D721Med (cell line): ENCODE data around the gene LSAMP.

Source experiments
- DNase-seq: peaks from one replicate; pipeline ENCODE4 v3.0.0; 2011; ENCODE audit warnings: low spot score; ENCODE audit not compliant: insufficient read length
- FAIRE-seq: peaks from 2 replicates; lab custom pipeline; 2011; peaks lifted over from hg19 to GRCh38; lab: Jason Lieb, UNC
- TF ChIP-seq, protein P1 (sequence below): IDR thresholded peaks from 2 replicates; pipeline ENCODE4 v1.5.1; 2012; ENCODE audit warnings: mild to moderate bottlenecking, control low read depth; ENCODE audit not compliant: insufficient read depth; ENCODE audit errors: missing control alignments

LSAMP gene

GRCh38 chr3:116301422-116301821 is 143.9 kb downstream of the LSAMP start:
- TF ChIP-seq, protein P1, sequence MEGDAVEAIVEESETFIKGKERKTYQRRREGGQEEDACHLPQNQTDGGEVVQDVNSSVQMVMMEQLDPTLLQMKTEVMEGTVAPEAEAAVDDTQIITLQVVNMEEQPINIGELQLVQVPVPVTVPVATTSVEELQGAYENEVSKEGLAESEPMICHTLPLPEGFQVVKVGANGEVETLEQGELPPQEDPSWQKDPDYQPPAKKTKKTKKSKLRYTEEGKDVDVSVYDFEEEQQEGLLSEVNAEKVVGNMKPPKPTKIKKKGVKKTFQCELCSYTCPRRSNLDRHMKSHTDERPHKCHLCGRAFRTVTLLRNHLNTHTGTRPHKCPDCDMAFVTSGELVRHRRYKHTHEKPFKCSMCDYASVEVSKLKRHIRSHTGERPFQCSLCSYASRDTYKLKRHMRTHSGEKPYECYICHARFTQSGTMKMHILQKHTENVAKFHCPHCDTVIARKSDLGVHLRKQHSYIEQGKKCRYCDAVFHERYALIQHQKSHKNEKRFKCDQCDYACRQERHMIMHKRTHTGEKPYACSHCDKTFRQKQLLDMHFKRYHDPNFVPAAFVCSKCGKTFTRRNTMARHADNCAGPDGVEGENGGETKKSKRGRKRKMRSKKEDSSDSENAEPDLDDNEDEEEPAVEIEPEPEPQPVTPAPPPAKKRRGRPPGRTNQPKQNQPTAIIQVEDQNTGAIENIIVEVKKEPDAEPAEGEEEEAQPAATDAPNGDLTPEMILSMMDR: no peak
- DNase-seq (no peak), FAIRE-seq (no peak)

- no peak for DNase-seq
- no peak for FAIRE-seq
- TF ChIP-seq, protein P1: no peak
Observed at GRCh38 chr3:116300226-116300625, 145.1 kb downstream of the LSAMP start.

DNA sequence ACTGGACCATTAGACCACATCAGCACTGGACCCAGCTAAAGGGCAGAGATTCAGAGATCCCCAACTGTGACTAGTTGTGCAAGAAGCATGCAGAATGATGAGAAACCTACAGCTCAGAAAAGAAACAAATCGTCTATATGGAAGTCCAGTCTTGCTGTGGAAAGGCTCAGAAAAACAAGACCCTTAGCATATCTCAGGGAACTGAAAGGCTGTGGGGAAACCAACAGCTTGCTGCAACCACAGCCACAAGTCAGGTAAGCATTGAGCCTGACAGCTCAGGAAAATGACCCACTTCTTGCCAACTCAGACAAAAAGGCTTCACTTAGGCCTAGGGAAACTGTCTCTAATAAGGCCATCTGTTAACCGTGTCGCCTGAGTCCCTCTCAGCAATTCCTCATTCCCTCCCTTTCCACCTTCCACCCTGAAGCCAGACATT is 145.6 kb downstream of the LSAMP start:
- FAIRE-seq: no peak
- no peak for DNase-seq

DNA sequence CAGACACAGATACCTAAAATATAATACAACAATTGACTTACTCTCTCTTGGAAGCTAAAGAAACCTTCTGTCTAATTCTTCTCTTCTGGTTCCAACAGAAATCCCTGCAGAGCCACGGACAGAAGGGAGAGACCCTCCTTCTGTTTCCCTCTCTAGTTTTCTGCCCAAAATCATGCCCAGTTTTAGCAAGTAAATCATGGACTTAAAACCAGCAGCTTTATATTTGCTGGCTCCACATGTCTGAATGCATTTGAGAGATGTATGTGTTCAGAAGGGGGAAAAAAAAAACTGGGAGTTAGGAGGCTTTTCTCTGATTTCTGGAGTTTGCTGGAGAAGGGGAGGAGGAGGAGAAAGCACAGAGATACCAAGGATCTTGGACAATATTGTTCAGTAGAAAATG is 147.1 kb downstream of the LSAMP start:
- FAIRE-seq (no peak), DNase-seq (no peak)
- TF ChIP-seq, protein P1: no peak

More for the DNA sequence above, 145.6 kb downstream of the LSAMP start:
- TF ChIP-seq, protein P1: no peak

DNA sequence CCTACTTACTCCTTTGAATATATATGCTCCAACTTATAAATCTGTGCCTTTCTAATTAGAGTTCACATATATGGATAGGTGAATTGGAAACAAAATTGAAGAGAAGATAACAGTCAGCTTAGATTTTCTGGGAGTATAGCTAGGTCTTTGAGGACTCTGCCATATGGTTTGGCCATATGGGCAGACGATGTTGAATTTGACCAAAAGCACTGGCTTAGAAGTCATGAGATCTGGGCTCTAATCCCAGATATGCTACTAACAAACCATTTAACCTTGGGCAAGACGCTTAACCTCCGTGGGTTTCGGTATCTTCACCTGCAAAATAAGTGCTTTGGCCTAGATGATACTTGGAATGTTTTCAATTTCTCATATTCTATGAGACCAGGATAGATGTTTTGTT is 154.1 kb downstream of the LSAMP start:
- FAIRE-seq (peak; percentile 41), DNase-seq (no peak)
- TF ChIP-seq, protein P1: no peak

GRCh38 chr3:116288485-116288884 is 156.8 kb downstream of the LSAMP start:
- FAIRE-seq (no peak), DNase-seq (no peak)
- TF ChIP-seq, protein P1: no peak

DNA sequence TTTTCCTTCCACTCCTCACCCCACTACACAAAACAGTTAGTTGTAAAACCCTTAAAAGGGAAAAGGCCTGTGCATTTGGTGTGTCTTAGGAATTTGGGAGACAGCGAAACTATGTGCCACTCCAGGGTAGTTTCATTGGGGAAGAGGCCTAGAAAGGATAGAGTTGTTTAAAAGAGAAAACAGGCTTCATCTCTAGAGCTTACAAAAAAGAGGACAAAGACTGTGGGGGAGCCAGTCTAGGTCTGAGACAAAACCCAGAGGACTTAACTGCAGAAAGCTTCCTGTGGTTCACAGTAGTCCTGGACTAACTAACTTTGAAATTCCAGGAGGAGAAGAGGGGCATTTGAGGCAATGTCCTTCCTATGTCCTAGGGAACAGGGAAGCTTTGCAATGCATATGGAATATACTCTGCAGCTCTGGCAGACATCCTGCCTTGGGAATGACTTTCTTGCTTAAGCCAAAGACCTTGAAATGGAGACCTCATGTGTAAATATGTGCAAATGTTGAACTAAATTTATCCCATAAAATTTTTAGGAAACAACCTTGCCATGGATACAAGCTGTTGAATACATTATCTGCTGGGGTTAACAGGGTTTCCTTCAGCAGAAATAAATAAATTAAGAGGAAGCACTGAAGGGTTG is 159.4 kb downstream of the LSAMP start:
- TF ChIP-seq, protein P1: no peak
- FAIRE-seq (no peak), DNase-seq (no peak)
